ENCODE data around the gene SLC6A13.

DNA sequence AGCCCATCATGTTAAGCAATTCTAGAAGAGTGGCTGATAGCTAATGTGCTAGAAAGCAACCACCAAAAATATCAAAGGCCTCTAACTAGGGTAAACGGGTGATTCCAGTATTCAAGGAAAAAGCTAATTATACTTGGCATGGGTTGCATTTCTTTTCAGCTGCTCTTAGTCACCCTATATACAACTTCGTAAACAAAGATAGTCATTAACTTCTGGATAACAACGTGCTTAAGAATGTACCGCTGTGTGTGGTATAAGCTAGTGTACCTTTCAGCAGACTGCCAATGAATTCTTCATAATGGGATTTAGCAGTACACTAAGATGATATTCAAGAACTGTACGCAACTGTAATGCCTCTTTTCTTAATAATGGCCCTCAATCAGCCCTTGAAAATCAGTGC is 42.2 kb upstream of the SLC6A13 start:
- TF ChIP-seq POLR2A (IDR thresholded peaks at IDR 0.05) (no peak), POLR2AphosphoS5 (IDR thresholded peaks at IDR 0.05) (no peak), EP300 (IDR thresholded peaks at IDR 0.05) (no peak)
- TF ChIP-seq, protein P1, sequence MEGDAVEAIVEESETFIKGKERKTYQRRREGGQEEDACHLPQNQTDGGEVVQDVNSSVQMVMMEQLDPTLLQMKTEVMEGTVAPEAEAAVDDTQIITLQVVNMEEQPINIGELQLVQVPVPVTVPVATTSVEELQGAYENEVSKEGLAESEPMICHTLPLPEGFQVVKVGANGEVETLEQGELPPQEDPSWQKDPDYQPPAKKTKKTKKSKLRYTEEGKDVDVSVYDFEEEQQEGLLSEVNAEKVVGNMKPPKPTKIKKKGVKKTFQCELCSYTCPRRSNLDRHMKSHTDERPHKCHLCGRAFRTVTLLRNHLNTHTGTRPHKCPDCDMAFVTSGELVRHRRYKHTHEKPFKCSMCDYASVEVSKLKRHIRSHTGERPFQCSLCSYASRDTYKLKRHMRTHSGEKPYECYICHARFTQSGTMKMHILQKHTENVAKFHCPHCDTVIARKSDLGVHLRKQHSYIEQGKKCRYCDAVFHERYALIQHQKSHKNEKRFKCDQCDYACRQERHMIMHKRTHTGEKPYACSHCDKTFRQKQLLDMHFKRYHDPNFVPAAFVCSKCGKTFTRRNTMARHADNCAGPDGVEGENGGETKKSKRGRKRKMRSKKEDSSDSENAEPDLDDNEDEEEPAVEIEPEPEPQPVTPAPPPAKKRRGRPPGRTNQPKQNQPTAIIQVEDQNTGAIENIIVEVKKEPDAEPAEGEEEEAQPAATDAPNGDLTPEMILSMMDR (IDR thresholded peaks at IDR 0.05), result no peak
